ES-I3 (cell line): ENCODE data around the gene RNF19B.
"Not testable (repeated sequence)": the region's sequence is repeated elsewhere in the genome, so short reads cannot be mapped to it uniquely, and the experiment has no call there.

Source experiments
- H3K36me3 ChIP-seq: 2 replicates; pipeline ENCODE4 v1.6.1; 2013; ENCODE audit warnings: mild to moderate bottlenecking, low read length, control low read depth, moderate library complexity; ENCODE audit not compliant: insufficient read depth
- H3K4me1 ChIP-seq: 2 replicates; pipeline ENCODE4 v1.6.1; 2013; ENCODE audit warnings: mild to moderate bottlenecking, control low read depth, low read length; ENCODE audit not compliant: insufficient read depth
- H3K9ac ChIP-seq: 2 replicates; pipeline ENCODE4 v1.6.1; 2013; ENCODE audit warnings: low read depth, mild to moderate bottlenecking, low read length, moderate library complexity
- H3K9me3 ChIP-seq: 2 replicates; pipeline ENCODE4 v1.6.1; 2013; ENCODE audit warnings: mild to moderate bottlenecking, low read length, moderate library complexity; ENCODE audit not compliant: control insufficient read depth, insufficient read depth

RNF19B gene

DNA sequence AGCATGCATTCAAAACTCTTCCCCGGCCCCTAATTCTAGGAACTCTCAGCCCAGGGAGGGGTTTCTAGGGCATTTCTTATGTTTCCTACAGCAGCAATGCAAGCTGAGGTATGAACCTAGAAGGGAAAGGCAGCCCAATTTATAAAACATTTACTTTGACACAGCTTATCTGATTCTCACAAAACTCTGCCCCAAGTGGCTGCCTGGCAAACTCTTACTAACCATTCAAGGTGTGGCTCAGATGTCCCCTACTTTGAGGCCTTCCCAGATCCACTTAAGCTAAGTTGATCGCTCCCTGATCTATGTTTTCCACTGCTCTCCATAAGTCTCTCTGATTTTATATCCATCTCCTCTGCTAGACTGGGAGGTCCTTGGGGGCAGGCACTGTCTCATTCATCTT lies 36.7 kb upstream of the RNF19B start:
- Histone ChIP-seq H3K9me3 (no peaks in the 10 kb centered on the region), H3K9ac (no peak overlapping the region), H3K36me3 (no peaks in the 10 kb centered on the region)

GRCh38 chr1:33000427-33001026 lies 35.9 kb upstream of the RNF19B start:
- Histone ChIP-seq H3K4me1 (peaks cover 5% of the 10 kb centered on the region), H3K9me3 (no peaks in the 10 kb centered on the region), H3K9ac (no peak overlapping the region), H3K36me3 (no peaks in the 10 kb centered on the region)

More for the DNA sequence above, 36.7 kb upstream of the RNF19B start:
- peaks cover 5% of the 10 kb centered on the region for H3K4me1 ChIP-seq

- H3K36me3 ChIP-seq = no peaks in the 10 kb centered on the region
- peaks cover 5% of the 10 kb centered on the region for H3K4me1 ChIP-seq
- no peaks in the 10 kb centered on the region for H3K9me3 ChIP-seq
- H3K9ac ChIP-seq = no peak overlapping the region
These were observed 34.4 kb upstream of the RNF19B start for GRCh38 chr1:32998997-32999396.

GRCh38 chr1:32998064-32998463 lies 33.5 kb upstream of the RNF19B start:
- no peaks in the 10 kb centered on the region for H3K36me3 ChIP-seq
- peaks cover 5% of the 10 kb centered on the region for H3K4me1 ChIP-seq
- no peak overlapping the region for H3K9ac ChIP-seq
- H3K9me3 ChIP-seq = no peaks in the 10 kb centered on the region

- H3K9ac ChIP-seq = no peak overlapping the region
- no peaks in the 10 kb centered on the region for H3K36me3 ChIP-seq
- peaks cover 6% of the 10 kb centered on the region for H3K4me1 ChIP-seq
- H3K9me3 ChIP-seq = no peaks in the 10 kb centered on the region
These were observed 32.8 kb upstream of the RNF19B start for GRCh38 chr1:32997381-32997891.

GRCh38 chr1:32993324-32993636 lies 28.7 kb upstream of the RNF19B start:
- not testable (repeated sequence) for H3K9ac ChIP-seq, H3K9me3 ChIP-seq, H3K36me3 ChIP-seq
- peaks cover 33% of the 10 kb centered on the region for H3K4me1 ChIP-seq

- Histone ChIP-seq H3K36me3 (no peaks in the 10 kb centered on the region), H3K9ac (no peak overlapping the region), H3K4me1 (peaks cover 33% of the 10 kb centered on the region), H3K9me3 (no peaks in the 10 kb centered on the region)
These were observed 28.1 kb upstream of the RNF19B start for GRCh38 chr1:32992489-32993323.

GRCh38 chr1:32991819-32992488 lies 27.3 kb upstream of the RNF19B start:
- H3K36me3 ChIP-seq = no peaks in the 10 kb centered on the region
- no peaks in the 10 kb centered on the region for H3K9me3 ChIP-seq
- peaks cover 33% of the 10 kb centered on the region for H3K4me1 ChIP-seq
- no peak overlapping the region for H3K9ac ChIP-seq

- Histone ChIP-seq H3K36me3 (no peaks in the 10 kb centered on the region), H3K9ac (no peak overlapping the region), H3K9me3 (no peaks in the 10 kb centered on the region), H3K4me1 (peaks cover 33% of the 10 kb centered on the region)
These were observed 26.8 kb upstream of the RNF19B start for GRCh38 chr1:32991386-32991785.

DNA sequence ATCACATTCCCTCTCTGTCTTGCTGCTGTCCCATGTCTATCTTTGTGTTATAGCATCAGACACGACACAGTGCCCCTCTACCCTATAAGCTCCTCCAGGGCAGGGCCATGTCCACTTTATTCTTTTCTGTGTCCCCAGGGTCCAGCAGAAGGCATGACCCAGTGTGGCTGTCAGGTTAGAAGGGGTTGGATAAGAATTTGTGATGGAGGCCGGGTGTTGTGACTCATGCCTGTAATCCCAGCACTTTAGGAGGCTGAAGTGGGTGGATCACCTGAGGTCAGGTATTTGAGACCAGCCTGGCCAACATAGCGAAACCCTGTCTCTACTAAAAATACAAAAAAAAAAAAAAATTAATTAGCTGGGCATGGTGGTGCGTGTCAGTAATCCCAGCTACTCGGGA lies 26.3 kb upstream of the RNF19B start:
- H3K9ac ChIP-seq = no peak overlapping the region
- H3K36me3 ChIP-seq = no peaks in the 10 kb centered on the region
- H3K9me3 ChIP-seq = no peaks in the 10 kb centered on the region
- peaks cover 33% of the 10 kb centered on the region for H3K4me1 ChIP-seq

- Histone ChIP-seq H3K36me3 (no peaks in the 10 kb centered on the region), H3K9ac (no peak overlapping the region), H3K4me1 (peaks cover 39% of the 10 kb centered on the region), H3K9me3 (no peaks in the 10 kb centered on the region)
These were observed 24.8 kb upstream of the RNF19B start for GRCh38 chr1:32989160-32990050.

- no peaks in the 10 kb centered on the region for H3K9me3 ChIP-seq
- no peaks in the 10 kb centered on the region for H3K36me3 ChIP-seq
- peaks cover 43% of the 10 kb centered on the region for H3K4me1 ChIP-seq
- H3K9ac ChIP-seq = no peak overlapping the region
These were observed 24.1 kb upstream of the RNF19B start for GRCh38 chr1:32988665-32989064.

DNA sequence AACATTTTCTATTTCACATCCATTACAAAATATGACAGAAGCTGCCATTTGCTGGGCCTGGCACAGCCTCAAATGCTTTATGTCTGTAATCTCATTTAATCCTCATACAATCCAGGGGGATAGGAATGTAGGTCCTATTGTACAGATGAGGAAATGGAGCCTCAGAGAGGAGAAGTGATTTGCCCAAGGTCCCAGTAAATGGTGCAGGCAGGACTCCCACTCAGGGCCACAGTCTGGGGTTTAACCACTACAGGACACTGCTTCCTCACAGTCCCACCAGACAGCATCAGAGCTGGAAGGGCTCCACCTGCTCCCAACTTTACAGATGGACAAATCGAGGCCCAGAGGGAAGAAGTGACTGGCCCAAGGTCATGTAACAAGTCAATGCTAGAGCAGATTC lies 20.6 kb upstream of the RNF19B start:
- no peak overlapping the region for H3K9ac ChIP-seq
- H3K9me3 ChIP-seq = no peaks in the 10 kb centered on the region
- peaks cover 35% of the 10 kb centered on the region for H3K4me1 ChIP-seq
- H3K36me3 ChIP-seq = no peaks in the 10 kb centered on the region
